B cell (primary cell): Measurements from ENCODE around the gene PSME2. TPM values are rescaled to one million over a fixed set of nuclear protein-coding genes. Genes with fewer than 3 reads are reported as not detected.

ENCODE experiments used
- ATAC-seq: fragments of 200-7000 bp; cut with Tn5 transposase; one replicate; pipeline ENCODE4 v1.10.0; 2021; ENCODE audit warnings: low read depth, mild to moderate bottlenecking, moderate number of reproducible peaks, moderate library complexity
- CTCF ChIA-PET: fragments of 350-600 bp; sonication (Branson Sonifier 250); formaldehyde crosslinking; loops from one replicate; lab custom pipeline; 2021; ENCODE audit warnings: antibody characterized with exemption, inconsistent platforms; lab: Charles Lee
- POLR2A ChIA-PET: fragments of 350-600 bp; sonication (Branson Sonifier 250); formaldehyde crosslinking; loops from one replicate; lab custom pipeline; 2021; ENCODE audit warnings: antibody characterized with exemption; lab: Charles Lee
- DNase-seq: peaks from one replicate; pipeline ENCODE4 v3.0.0; 2013
- H2AFZ ChIP-seq: 2 replicates; pipeline ENCODE4 v1.6.1; 2012; ENCODE audit warnings: mild to moderate bottlenecking, low read depth, low read length; ENCODE audit not compliant: insufficient read depth, poor library complexity, severe bottlenecking
- H3K27ac ChIP-seq, 2 donors: 1 replicate in 1 of 2; 2 replicates in 1 of 2; pipeline ENCODE4 v1.5.1; 2012 to 2013; ENCODE audit warnings: low read length in 2 of 2, mild to moderate bottlenecking in 2 of 2, moderate library complexity in 1 of 2
- H3K27me3 ChIP-seq, 4 experiments: fragments of 200-600 bp in 1 of 4; sonication (generic) in 1 of 4; replicated peaks in 1 of 4; 1 replicate in 2 of 4; 2 replicates in 2 of 4; pipeline versions ENCODE4 v1.6.1 to v1.7.0; 2013 to 2016; ENCODE audit warnings: low read length in 3 of 4, mild to moderate bottlenecking in 2 of 4, mixed read lengths in 1 of 4, moderate library complexity in 1 of 4; ENCODE audit not compliant: insufficient read depth in 4 of 4, control insufficient read depth in 3 of 4; ENCODE audit errors: control extremely low read depth in 1 of 4
- H3K36me3 ChIP-seq, 2 experiments: replicated peaks in 1 of 2; 1 replicate in 1 of 2; 2 replicates in 1 of 2; pipeline versions ENCODE4 v1.6.1 to v1.7.1; 2013; ENCODE audit warnings: low read length in 1 of 2; ENCODE audit not compliant: insufficient read depth in 2 of 2, control insufficient read depth in 1 of 2; ENCODE audit errors: control extremely low read depth in 1 of 2, extremely low read depth in 1 of 2
- H3K4me1 ChIP-seq, 2 donors: fragments of 200-600 bp in 1 of 2; sonication (generic) in 1 of 2; 1 replicate in 1 of 2; 2 replicates in 1 of 2; pipeline versions ENCODE4 v1.5.1 to v1.6.1; 2013 to 2017; ENCODE audit warnings: low read length in 2 of 2; ENCODE audit not compliant: control insufficient read depth in 2 of 2, insufficient read depth in 2 of 2
- H3K4me2 ChIP-seq: replicated peaks from 2 replicates; pipeline ENCODE3; 2012; ENCODE audit warnings: mild to moderate bottlenecking, low read depth, low read length; ENCODE audit not compliant: poor library complexity, severe bottlenecking
- H3K4me3 ChIP-seq, 5 experiments: fragments of 200-600 bp in 1 of 5; sonication (generic) in 1 of 5; 1 replicate in 3 of 5; 2 replicates in 2 of 5; pipeline versions ENCODE4 v1.5.1 to v1.7.0; 2011 to 2016; ENCODE audit warnings: low read length in 4 of 5, mild to moderate bottlenecking in 4 of 5, low read depth in 2 of 5, control low read depth in 1 of 5, moderate library complexity in 1 of 5; ENCODE audit not compliant: insufficient read depth in 1 of 5; ENCODE audit errors: control extremely low read depth in 1 of 5, extremely low read depth in 1 of 5
- H3K79me2 ChIP-seq: fragments of 200-600 bp; sonication (generic); one replicate; pipeline ENCODE4 v1.6.0; 2016; ENCODE audit warnings: low read length; ENCODE audit not compliant: control insufficient read depth, insufficient read depth
- H3K9ac ChIP-seq: fragments of 200-600 bp; sonication (generic); 2 replicates; pipeline ENCODE4 v1.6.1; 2017; ENCODE audit warnings: mild to moderate bottlenecking, low read length, moderate library complexity
- H3K9me3 ChIP-seq, 3 donors: one replicate each; pipeline versions ENCODE4 v1.6.1 to v1.7.1; 2013; ENCODE audit warnings: low read length in 2 of 3; ENCODE audit not compliant: control insufficient read depth in 2 of 3, insufficient read depth in 1 of 3; ENCODE audit errors: control extremely low read depth in 1 of 3
- H4K20me1 ChIP-seq: 2 replicates; pipeline ENCODE4 v1.6.0; 2012; ENCODE audit warnings: mild to moderate bottlenecking, low read length; ENCODE audit not compliant: insufficient read depth, control insufficient read depth, poor library complexity, severe bottlenecking
- H3K27ac Mint-ChIP-seq: one replicate; pipeline ENCODE4 v1.8.0; 2021; ENCODE audit warnings: mixed read lengths
- H3K27me3 Mint-ChIP-seq: one replicate; pipeline ENCODE4 v1.8.0; 2021; ENCODE audit warnings: mixed read lengths
- H3K4me1 Mint-ChIP-seq: one replicate; pipeline ENCODE4 v1.8.0; 2021; ENCODE audit warnings: mixed read lengths
- H3K4me3 Mint-ChIP-seq: one replicate; pipeline ENCODE4 v1.8.0; 2021; ENCODE audit warnings: mixed read lengths
- H3K9me3 Mint-ChIP-seq: one replicate; pipeline ENCODE4 v1.8.0; 2022; ENCODE audit warnings: mixed read lengths; ENCODE audit not compliant: insufficient read depth
- CTCF ChIP-seq: fragments of 200-600 bp; IDR thresholded peaks from one replicate; pipeline ENCODE4 v1.8.0; 2022; ENCODE audit warnings: antibody characterized with exemption, mild to moderate bottlenecking
- EZH2 ChIP-seq: IDR thresholded peaks from 2 replicates; pipeline ENCODE4 v1.6.1; 2012; ENCODE audit warnings: borderline replicate concordance, low read depth, mild to moderate bottlenecking, moderate library complexity, low read length; ENCODE audit not compliant: insufficient read depth, poor library complexity, severe bottlenecking
- WGBS: methylation state at CpG from one replicate; pipeline ENCODE4 v1.1.5; 2013; ENCODE audit warnings: missing lambda C conversion rate; ENCODE audit not compliant: insufficient coverage; 5-methylcytosine and 5-hydroxymethylcytosine counted together
- intact Hi-C: fragments of 100-400 bp; cut with micrococcal nuclease; formaldehyde crosslinking; loops from one replicate; pipeline ENCODE4 v1.10.0; 2022
- polyA plus RNA-seq: library from polyadenylated mRNA; depleted of rRNA; stranded (reverse); fragments of >200 nt; gene quantifications from 2 replicates; pipeline ENCODE4 v1.2.3, GENCODE V29; 2012
- total RNA-seq, 2 donors: library from RNA; stranded (reverse); fragments of 120-200 nt in 1 of 2; gene quantifications; 1 replicate in 1 of 2; 2 replicates in 1 of 2; pipeline versions ENCODE4 v1.2.3 to v1.2.4, GENCODE V29; 2013 to 2022

Gene PSME2
- total and polyA plus RNA-seq, 2 donors (not counting 1 experiment from before 2014, with no cell fraction given) = 126 to 141 TPM

- Histone ChIP-seq H3K4me1 (peaks cover 11 to 17% of the 10 kb centered on the region in 2 donors), H3K9me3 (no peaks in the 10 kb centered on the region), H2AFZ (no peak overlapping the region), H3K79me2 (peaks cover 28% of the 10 kb centered on the region), H4K20me1 (no peaks in the 10 kb centered on the region), H3K27me3 (no peaks in the 10 kb centered on the region), H3K36me3 (no peaks in the 10 kb centered on the region), H3K4me2 (no peak overlapping the region), H3K9ac (no peak overlapping the region), H3K27ac (no peak overlapping the region), H3K4me3 (no peak overlapping the region)
- TF ChIP-seq EZH2 = no peak
- TF ChIP-seq CTCF = no peak
- no peaks in the 10 kb centered on the region for H3K27me3 Mint-ChIP-seq
- intact Hi-C loops = loop anchor here (10.0 kb wide), 1 partner anchor 555 kb away; the partner anchor contains the start of genes THTPA and ZFHX2
- ATAC-seq = no peak
- 96% methylated on average over 6 of the region's 9 CpGs for WGBS
- no peak overlapping the region for H3K4me3 Mint-ChIP-seq
- H3K27ac Mint-ChIP-seq = no peak overlapping the region
- H3K4me1 Mint-ChIP-seq = peaks cover 14% of the 10 kb centered on the region
- H3K9me3 Mint-ChIP-seq = no peaks in the 10 kb centered on the region
- DNase-seq = no peak
- ChIA-PET CTCF (interaction anchor here (0.7 to 11.7 kb wide), 28 partner anchors 9 to 478 kb away, joined by 3 to 292 read pairs (median 5); partner anchors contain the start of genes CARMIL3, DHRS1, IRF9 and NOP9), POLR2A (interaction anchor here (0.7 to 4.1 kb wide), 3 partner anchors 15 to 26 kb away, joined by 3 to 23 read pairs (median 3); partner anchors contain the start of genes PCK2 and PSME1)
These were observed 36.4 kb downstream of the PSME2 start for GRCh38 chr14:24110060-24110459.

GRCh38 chr14:24108336-24108874 lies 38.0 kb downstream of the PSME2 start:
- H3K4me1 ChIP-seq = peaks cover 10 to 13% of the 10 kb centered on the region in 2 donors
- Mint-ChIP-seq H3K4me3 (no peak overlapping the region), H3K27me3 (no peaks in the 10 kb centered on the region), H3K27ac (peak overlapping the region; percentile 95), H3K9me3 (no peaks in the 10 kb centered on the region), H3K4me1 (peaks cover 11% of the 10 kb centered on the region)
- H3K4me3 ChIP-seq = no peak overlapping the region
- H4K20me1 ChIP-seq = no peaks in the 10 kb centered on the region
- peak overlapping the region; percentile 44 to 68 for H3K27ac ChIP-seq
- H3K79me2 ChIP-seq = peaks cover 29% of the 10 kb centered on the region
- peak; percentile 14 for ATAC-seq
- intact Hi-C loops = loop anchor here (1.0 to 10.0 kb wide), 4 partner anchors 14 to 124 kb away; partner anchors contain the start of genes DHRS4L2, IRF9 and PCK2
- H3K4me2 ChIP-seq = peak overlapping the region; percentile 16
- ChIA-PET POLR2A (interaction anchor here (0.6 to 4.1 kb wide), 5 partner anchors 14 to 122 kb away, joined by 3 to 23 read pairs (median 4); partner anchors contain the start of genes IRF9 and PCK2), CTCF (interaction anchor here (0.6 to 11.7 kb wide), 45 partner anchors 8 to 630 kb away, joined by 3 to 292 read pairs (median 5); partner anchors contain the start of genes CARMIL3, CPNE6, IRF9 and PCK2)
- no peaks in the 10 kb centered on the region for H3K9me3 ChIP-seq
- peaks cover 0 to 12% of the 10 kb centered on the region in 2 experiments for H3K36me3 ChIP-seq
- TF ChIP-seq EZH2 (no peak), CTCF (no peak)
- no peaks in the 10 kb centered on the region for H3K27me3 ChIP-seq
- WGBS = 100% methylated on average over 1 of the region's 5 CpGs
- no peak overlapping the region for H3K9ac ChIP-seq
- peak overlapping the region; percentile 54 for H2AFZ ChIP-seq
- DNase-seq = no peak
